HepG2 (cell line): ENCODE measurements around the gene NOL11. TPM values are rescaled to one million over a fixed set of nuclear protein-coding genes. Genes with fewer than 3 reads are reported as not detected.
"Not testable (repeated sequence)": the region's sequence is repeated elsewhere in the genome, so short reads cannot be mapped to it uniquely, and the experiment has no call there.

Source experiments
- ADNP ChIP-seq: sonication (generic); formaldehyde crosslinking; IDR thresholded peaks from 2 replicates; pipeline ENCODE4 v1.4.0; 2020; ENCODE audit warnings: missing genetic modification reagents
- IRF9 ChIP-seq: sonication (generic); formaldehyde crosslinking; IDR thresholded peaks from 2 replicates; pipeline ENCODE4 v1.8.0; 2022; ENCODE audit warnings: missing genetic modification reagents, mild to moderate bottlenecking, borderline replicate concordance
- KAT8 ChIP-seq: IDR thresholded peaks from 2 replicates; pipeline ENCODE4 v1.6.1; 2016; ENCODE audit warnings: missing genetic modification reagents, missing compliant biosample characterization
- KDM5A ChIP-seq: fragments of 200-600 bp; sonication (generic); IDR thresholded peaks from 2 replicates; pipeline ENCODE4 v1.7.0; 2018; ENCODE audit warnings: antibody characterized with exemption, mild to moderate bottlenecking, low read length, borderline replicate concordance
- NCOA2 ChIP-seq: sonication (generic); formaldehyde crosslinking; IDR thresholded peaks from 2 replicates; pipeline ENCODE4 v1.8.0; 2022; ENCODE audit warnings: inconsistent platforms
- PHF21A ChIP-seq: sonication (generic); formaldehyde crosslinking; IDR thresholded peaks from 2 replicates; pipeline ENCODE4 v1.5.0; 2020; ENCODE audit warnings: mild to moderate bottlenecking, missing genetic modification reagents
- PPARG ChIP-seq: conservative IDR thresholded peaks from 2 replicates; pipeline ENCODE4 v1.6.1; 2016; ENCODE audit warnings: missing biosample characterization, missing genetic modification reagents
- SNAPC4 ChIP-seq: sonication (generic); formaldehyde crosslinking; IDR thresholded peaks from 2 replicates; pipeline ENCODE4 v1.4.0; 2020; ENCODE audit warnings: mild to moderate bottlenecking, missing genetic modification reagents
- SOX13 ChIP-seq, 3 experiments: fragments of 450-650 bp in 1 of 3; sonication (generic) in 1 of 3; formaldehyde crosslinking in 1 of 3; IDR thresholded peaks in 2 of 3; conservative IDR thresholded peaks in 1 of 3; 2 replicates each; pipeline versions ENCODE4 v1.5.0 to v1.6.1; 2016 to 2020; ENCODE audit warnings: antibody characterized with exemption in 1 of 3, mild to moderate bottlenecking in 1 of 3, missing compliant biosample characterization in 1 of 3, missing genetic modification reagents in 1 of 3, moderate library complexity in 1 of 3
- TFAP4 ChIP-seq: sonication (generic); IDR thresholded peaks from 2 replicates; pipeline ENCODE4 v1.6.1; 2016; ENCODE audit warnings: low read depth, borderline replicate concordance
- ZNF609 ChIP-seq: sonication (generic); formaldehyde crosslinking; IDR thresholded peaks from 2 replicates; pipeline ENCODE4 v1.4.0; 2020; ENCODE audit warnings: mild to moderate bottlenecking, missing genetic modification reagents, borderline replicate concordance
- polyA plus RNA-seq, 8 experiments: library from polyadenylated mRNA; depleted of rRNA in 3 of 8; stranded (reverse) in 7 of 8; unstranded in 1 of 8; fragments of >200 nt; fragmentation: Illumina TruSeq in 4 of 8; extraction: Trizol in 4 of 8; gene quantifications; 2 replicates each; pipeline versions ENCODE4 v1.2.1 to v1.2.3, GENCODE V29; 2011 to 2016; ENCODE audit warnings: low read depth in 4 of 8, missing spikeins in 1 of 8, mixed read lengths in 1 of 8; ENCODE audit not compliant: insufficient read depth in 1 of 8
- total RNA-seq, 5 experiments: library from RNA; depleted of rRNA; stranded (reverse); fragments of >200 nt; fragmentation: Illumina TruSeq; extraction: Trizol; gene quantifications; 2 replicates each; pipeline ENCODE4 v1.2.3, GENCODE V29; 2016; ENCODE audit warnings: low read depth in 1 of 5

Gene NOL11
- total and polyA plus RNA-seq, 2 of the 13 experiments (the other 11 are each of a cell fraction or from before 2014, with no cell fraction given) = 45.8 to 124 TPM

- TF ChIP-seq ZNF609 (0 out of 2 replicates have a peak, but pooled peaks have one; percentile 31), NCOA2 (CRISPR knock-in tag) (peak; percentile 38; the same call in 1 of the 2 replicates), PPARG (CRISPR knock-in tag) (0 out of 2 replicates have a peak, but pooled peaks have one; percentile 12), IRF9 (peak; percentile 71), SOX13 (CRISPR knock-in tag; conservative IDR thresholded peaks at IDR 0.05 in 1 of 2, IDR thresholded peaks at IDR 0.05 in 1 of 2) (peak in 1 of 2 experiments; percentile 28; a peak in 1 of 4 replicates), ADNP (CRISPR knock-in tag) (0 out of 2 replicates have a peak, but pooled peaks have one; percentile 73), SNAPC4 (CRISPR knock-in tag) (0 out of 2 replicates have a peak, but pooled peaks have one; percentile 54), KAT8 (0 out of 2 replicates have a peak, but pooled peaks have one; percentile 24), KDM5A (0 out of 2 replicates have a peak, but pooled peaks have one; percentile 30), TFAP4 (peak; percentile 19; the same call in 1 of the 2 replicates), PHF21A (peak; percentile 86; the same call in 1 of the 2 replicates)
- TF ChIP-seq SOX13 (IDR thresholded peaks at IDR 0.05) = not testable (repeated sequence)
Observed at GRCh38 chr17:67727152-67728039, 9.7 kb downstream of the NOL11 start (continued).
